LHCN-M2 (cell line): ENCODE data around the gene LMAN1. TPM values are rescaled to one million over a fixed set of nuclear protein-coding genes. Genes with fewer than 3 reads are reported as not detected.
A peak's percentile ranks its signal among the peaks of the same experiment; 100 is the strongest.

Source experiments
- DNase-seq: peaks from one replicate; pipeline ENCODE4 v3.0.0-alpha.2; 2012; ENCODE audit warnings: low read depth
- polyA plus RNA-seq: library from polyadenylated mRNA; unstranded; fragments of >200 nt; gene quantifications from one replicate; pipeline ENCODE4 v1.2.1, GENCODE V29; 2012; ENCODE audit warnings: missing spikeins
- total RNA-seq: library from RNA; depleted of rRNA; stranded (reverse); fragments of >200 nt; gene quantifications from 2 replicates; pipeline ENCODE4 v1.2.3, GENCODE V29; 2014; rRNA removed

Gene LMAN1, protein sequence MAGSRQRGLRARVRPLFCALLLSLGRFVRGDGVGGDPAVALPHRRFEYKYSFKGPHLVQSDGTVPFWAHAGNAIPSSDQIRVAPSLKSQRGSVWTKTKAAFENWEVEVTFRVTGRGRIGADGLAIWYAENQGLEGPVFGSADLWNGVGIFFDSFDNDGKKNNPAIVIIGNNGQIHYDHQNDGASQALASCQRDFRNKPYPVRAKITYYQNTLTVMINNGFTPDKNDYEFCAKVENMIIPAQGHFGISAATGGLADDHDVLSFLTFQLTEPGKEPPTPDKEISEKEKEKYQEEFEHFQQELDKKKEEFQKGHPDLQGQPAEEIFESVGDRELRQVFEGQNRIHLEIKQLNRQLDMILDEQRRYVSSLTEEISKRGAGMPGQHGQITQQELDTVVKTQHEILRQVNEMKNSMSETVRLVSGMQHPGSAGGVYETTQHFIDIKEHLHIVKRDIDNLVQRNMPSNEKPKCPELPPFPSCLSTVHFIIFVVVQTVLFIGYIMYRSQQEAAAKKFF
- total RNA-seq: 133 and 138 TPM in 2 replicates
- polyA plus RNA-seq: 25.8 TPM

DNA sequence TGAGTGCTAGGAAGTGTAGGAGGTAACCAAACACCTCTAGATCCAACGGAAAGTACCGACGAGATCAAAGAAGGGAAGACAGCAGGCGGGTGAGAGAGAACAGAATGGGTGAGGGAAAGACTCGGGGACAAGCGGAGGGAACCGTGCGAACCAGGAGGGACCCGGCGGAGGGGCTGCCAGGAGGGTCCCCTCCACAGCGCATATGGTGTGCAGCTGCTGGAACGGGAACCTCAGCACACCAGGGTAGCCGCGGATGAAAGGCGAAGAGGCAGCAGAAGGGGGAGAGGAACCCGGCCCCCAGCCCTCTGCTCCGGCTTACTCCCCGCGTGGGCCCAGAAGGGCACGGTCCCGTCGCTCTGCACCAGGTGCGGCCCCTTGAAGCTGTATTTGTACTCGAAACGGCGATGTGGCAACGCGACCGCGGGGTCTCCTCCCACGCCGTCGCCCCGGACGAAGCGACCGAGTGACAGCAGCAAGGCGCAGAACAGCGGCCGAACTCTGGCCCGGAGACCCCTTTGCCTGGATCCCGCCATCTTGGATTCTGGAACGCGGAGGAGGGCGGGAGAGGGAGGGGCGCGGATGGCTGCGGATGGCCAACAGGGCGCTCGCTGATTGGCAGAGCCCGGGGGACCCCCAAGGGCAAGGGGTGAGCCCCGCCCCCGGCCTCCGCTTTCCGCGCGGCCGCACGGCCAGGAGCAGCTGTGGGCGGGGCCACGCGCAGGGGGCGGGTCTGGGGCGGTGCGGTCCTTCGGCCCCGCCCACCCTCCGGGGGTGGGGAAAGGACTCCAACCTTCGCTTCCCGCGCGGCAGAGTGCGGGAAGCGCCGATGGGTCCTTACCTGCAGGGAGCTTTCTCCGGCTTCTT lies at the start of gene LMAN1:
LMAN1 (minus strand) TSS at position 554 of the 864 bp plus-strand sequence; CDS start at position 533, 21 bp downstream.
- peak; percentile 91 for DNase-seq

DNA sequence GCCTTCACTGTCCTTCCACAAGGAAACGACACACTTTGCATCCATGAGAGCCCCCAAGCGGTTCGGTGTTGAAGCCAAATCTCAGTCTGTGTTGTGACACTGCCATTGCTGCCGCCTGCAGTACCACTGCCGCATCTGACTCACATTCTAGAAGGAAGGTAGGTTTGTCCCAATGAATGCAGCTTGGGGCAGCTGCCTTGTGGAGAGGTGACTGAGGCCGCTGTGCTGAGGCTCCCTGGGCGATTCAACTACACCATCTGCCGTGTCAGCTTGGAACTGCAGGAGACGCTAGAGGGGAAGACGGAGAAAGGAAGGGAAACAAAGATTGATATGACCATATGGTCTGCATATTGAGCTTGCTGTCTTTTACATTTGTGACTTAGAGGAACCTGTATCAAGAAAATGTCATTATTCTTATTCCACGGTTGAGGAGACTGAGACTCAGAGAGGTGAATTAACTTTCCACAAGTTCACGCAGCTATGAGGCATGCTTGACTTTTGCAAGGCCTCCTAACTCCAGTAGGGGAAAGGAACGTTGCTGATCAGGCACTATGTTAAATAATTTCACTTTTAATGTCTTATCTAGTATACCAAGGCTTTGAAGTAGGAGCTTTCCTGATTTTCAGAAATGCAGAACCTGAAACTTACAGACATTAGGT lies 43.5 kb upstream of the LMAN1 start:
- peak; percentile 72 for DNase-seq

DNA sequence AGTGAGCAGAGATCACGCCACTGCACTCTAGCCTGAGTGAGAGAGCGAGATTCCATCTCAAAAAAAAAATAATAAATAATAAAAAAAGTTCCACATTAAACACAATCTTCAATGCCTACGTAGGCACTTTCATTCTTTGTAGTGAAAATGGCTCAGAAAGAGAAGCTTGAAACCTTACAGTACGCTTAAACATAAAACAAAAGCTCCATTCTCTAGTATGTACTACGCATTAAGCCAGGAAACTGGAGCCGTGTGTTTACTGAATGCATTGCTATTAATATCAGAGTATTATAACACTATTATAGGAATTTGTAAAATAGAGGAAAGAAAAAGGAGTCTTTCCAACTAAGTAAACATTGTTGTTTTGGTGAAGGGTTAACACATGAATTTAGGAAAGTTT lies 41.3 kb upstream of the LMAN1 start:
- no peak for DNase-seq

DNA sequence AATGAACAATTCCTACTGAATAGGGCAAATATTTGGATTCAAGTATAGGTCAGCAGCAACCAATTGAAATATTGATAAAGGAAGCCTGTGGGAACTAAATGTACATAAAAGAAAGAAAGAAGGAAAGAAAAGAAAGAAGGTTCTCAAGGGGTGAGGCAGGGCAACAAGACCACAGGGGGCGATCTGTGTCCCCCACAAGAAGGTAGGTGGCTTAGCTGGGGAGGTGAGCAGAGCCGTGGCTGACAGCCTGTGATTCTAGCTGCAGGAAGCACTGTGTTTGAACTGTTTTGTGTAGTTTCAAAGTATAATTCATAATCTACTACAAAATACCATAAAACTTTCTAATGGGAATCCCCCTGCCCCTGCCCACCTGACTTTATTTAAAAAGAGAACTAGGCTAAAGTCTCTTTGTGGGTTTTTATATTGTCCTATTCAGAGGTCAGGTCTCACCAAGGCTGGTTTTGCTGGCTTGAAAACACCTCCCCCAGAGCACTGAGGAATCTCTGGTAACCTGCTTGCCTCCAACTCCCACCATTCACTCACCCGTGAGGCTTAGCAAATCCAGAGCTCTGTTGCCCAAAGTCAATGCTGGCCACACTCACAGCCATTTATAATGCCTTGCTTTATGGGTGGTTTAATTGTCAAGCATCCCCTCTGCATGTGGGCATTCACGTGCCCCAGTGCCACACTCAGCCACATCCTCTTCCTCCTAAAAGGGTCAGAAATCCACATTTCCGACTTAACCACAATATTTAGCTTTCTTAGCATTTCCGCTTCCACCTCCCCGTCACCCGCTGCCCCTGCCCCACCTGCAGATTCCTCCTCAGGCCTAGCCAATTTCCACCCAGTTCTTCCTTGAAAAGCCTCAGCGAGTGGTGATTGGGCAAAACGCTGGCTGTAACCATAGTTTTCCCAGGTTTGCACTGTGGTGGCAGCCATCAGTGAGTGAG lies 36.4 kb upstream of the LMAN1 start:
- DNase-seq: no peak

DNA sequence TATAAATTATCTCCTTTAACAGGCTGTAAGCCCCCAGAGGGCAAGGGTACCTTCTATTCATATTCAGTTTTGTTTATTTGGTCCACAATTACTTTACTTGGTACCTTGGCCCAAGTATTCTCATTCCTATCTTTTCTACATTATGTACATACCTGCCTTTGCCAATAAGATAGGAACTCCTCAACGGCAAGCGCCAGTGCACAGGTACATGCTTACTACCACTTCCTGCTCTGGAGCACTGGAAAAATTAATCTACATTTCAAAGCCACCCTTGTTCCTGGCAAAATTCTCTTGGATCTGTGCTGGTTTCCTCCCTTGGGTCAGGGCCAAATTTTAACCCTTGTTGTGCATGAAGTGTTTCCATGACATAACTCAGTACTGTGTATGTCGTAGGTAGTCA lies 34.3 kb upstream of the LMAN1 start:
- no peak for DNase-seq

DNA sequence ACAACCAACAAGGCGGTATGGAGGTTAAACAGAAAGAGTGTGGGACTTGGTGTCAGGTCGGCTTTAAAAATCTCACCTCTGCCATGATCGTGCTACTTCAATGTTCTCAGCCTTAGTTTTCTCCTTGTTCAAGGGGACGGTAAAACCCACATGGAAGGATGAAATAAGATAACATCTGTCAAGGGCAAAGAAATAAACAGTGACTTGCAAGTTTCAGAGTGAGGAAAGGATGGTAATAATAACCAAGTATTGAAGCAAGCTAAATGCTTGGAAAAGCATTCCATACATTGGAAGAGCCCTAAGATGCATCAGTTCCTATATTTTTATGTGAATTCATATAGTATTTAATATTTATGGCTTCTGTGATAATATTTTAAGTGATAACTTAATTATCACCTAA lies 29.8 kb upstream of the LMAN1 start:
- no peak for DNase-seq

DNA sequence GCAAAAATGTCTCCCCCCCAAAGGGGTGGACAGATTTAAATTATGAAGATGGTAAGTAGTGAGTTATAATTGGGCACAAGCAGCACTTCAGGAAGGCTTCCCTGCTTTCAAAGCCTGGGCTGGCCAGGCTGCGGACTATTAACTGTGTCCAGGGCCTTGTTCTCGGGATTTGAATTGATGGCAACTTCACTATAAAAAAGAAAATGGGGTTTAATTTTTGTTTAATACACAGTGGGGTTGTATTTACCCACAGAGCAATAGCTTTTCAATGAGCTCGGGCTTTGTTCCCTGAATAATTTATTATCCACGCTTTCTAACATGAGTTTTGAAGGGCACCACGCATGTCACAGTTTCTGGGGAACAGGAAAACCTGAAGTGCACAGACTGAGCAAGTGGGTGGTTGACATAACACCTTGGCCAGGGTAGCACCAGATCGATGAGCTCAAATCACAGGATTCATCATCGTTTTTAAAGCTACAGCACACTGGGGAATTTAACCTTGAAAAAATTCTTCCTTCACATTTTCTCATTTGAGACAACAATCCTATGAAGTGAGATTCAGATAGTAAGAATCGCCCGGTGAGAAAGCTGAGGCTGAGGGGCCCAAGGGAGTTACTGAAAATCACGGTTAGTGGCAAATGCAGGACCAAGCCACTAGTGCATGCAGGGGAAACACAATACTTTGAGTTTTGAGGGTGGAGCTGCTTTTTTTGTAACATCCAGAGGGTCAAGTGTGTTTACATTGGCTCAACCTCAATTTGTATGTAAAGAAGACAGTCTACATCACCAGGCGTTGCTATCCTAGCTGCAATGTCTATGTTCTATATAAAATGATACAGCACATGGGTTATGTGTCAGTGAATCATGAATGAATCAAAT lies 28.9 kb upstream of the LMAN1 start:
- no peak for DNase-seq

DNA sequence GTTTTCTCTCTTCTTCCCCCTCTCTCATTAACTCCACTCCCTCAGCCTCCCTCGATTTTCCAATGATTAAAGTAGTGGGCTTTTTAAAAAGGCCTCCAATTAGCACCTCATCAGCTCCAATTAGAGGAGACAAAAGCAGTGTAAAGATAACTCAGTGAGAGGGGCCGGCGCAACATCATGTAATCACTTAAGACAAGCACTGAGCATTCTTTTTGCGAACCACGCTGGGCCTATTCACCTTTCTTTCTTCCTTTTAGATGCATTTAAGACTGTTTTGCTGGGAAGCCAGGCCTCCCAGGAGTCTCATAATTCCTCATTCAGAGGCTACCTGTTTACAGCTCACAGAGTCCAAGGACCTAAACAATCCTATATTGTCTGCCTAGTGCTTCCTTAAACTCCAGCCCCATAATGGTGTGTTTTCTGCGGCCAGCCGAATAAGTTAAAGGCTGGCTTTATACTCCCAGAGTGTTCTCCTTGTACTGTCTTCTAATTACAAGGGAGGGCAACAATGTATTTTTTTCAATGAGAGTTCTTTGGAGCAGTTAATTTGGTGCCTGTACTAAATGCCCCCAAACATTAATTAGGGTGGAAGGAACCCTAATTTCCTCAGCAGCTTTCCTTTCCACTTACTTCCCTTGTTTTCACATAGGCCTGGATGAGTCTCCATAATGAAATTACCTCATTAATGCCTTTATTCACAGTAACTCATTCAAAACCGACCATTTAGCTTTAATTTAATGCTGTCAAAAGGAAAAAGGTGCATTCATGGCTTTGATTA lies 28.0 kb upstream of the LMAN1 start:
- no peak for DNase-seq

DNA sequence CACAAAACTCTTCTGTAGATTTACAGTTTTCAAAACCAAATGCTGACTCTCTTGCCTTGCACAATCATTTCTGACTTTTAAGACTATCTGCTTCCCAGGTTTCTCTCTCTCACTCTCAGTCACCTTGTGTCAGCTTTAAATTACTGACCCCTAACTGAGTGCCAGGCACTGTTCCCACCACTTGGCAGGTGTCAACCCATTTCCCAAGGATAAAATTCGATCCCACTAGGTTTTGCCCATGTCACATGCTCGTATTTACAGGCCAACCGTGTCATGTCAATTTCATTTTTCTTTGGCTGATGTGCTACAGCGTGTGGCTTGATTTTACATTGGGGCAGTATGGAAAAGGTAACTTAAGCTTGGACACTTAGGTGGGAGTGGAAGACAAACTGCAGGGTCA lies 26.1 kb upstream of the LMAN1 start:
- no peak for DNase-seq

DNA sequence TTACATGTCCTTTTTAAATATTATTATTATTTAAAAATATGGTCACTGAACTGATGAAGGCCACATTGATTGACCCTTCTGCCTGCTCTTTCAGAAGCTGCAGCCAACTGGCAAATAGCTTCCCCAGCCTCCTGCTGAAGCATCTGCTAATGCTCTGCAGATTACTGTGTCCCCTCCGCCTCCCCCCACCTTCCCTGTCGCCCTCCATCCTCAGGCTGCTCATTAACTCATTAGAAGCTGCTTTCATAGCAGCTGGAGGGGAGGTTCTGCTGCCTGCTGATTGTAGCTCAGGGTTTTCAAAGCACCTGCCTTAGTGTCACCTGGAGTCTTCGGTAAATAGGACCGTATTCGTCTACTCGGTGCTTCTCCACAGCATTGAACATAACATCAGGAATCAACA lies 24.8 kb upstream of the LMAN1 start:
- DNase-seq: no peak

DNA sequence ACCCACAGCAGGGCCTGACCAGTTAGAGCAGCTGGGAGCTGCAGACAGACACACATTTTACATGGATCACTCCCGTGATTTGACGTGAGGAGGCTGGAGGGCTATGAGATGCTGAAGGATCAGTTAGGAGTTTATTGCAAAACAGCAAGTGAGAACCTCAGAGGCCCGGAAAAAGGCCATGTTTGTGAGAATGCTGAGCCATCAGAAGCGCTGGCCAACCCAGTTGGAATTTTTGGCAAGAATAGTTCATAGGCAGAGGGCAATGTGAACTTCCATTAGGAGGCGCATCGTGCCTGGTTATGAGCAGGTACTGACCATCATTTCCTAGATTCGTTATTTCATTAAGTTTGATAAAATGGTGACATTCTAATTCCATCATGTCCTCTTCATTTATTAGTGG lies 23.3 kb upstream of the LMAN1 start:
- DNase-seq: no peak

DNA sequence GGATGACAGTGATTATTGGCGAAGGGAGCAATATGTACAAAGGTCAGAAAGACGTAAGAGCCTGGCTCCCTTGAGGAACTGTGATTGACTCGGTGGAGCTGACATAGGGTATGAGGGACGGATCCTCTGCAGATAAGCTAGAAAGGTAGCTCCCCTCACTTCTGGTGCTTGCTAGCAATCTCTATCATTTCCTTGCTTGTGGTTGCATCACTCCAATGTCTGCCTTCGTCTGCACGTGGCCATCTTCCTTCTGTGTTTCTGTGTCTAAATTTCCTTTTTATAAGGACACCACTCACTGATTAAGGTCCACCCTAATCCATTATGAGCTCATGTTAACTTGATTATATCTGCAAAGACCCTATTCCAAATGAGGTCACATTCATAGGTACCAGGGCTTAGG lies 22.9 kb upstream of the LMAN1 start:
- no peak for DNase-seq

DNA sequence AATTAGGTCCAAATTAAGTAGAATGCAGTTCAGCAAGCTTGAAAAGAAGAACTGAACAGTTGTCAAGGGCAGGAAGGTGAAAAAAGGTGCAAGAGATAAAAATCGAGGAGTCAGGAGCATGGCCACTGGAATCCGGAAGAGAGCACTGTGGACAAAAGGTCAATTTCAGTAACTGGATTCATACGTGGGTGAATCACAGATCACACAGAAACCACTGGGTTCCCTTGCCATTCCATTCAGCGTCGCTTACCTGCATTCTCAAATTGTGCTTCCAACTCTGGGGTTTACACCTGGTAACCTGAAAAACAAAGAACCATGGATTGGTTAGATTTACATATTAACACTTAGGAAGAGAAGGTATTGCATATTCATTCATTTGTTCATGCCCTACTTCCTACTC lies 21.6 kb upstream of the LMAN1 start:
- no peak for DNase-seq

DNA sequence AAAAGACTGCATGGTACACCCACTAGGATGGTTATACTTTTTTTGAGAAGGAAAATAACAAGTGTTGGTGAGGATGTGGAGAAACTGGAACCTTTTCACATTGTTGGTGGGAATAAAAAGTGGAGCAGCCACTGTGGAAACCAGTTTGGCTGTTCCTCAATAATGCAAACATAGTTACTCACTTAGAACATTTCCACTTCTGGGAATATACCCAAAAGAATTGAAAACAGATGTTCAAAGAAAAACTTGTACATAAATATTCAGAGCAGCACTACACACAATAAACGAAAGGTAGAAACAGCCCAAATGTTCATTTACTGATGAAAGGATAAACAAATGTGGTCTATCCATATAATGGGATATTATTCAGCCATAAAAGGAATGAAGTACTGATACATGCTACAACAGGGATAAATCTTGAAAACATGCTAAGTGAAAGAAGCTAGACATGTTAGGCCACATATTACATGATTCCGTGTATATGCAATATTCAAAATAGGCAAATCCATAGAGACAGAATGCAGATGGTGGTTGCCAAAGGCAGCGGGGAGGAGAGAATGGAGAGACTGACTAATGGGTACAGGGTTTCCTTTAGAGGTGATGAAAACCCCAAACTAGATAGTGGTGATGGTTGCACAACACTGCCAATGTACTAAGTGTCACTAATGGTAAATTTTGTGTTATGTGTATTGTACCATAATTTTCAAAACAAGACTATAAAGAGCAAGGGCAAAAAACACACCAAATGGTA lies 20.9 kb upstream of the LMAN1 start:
- no peak for DNase-seq

DNA sequence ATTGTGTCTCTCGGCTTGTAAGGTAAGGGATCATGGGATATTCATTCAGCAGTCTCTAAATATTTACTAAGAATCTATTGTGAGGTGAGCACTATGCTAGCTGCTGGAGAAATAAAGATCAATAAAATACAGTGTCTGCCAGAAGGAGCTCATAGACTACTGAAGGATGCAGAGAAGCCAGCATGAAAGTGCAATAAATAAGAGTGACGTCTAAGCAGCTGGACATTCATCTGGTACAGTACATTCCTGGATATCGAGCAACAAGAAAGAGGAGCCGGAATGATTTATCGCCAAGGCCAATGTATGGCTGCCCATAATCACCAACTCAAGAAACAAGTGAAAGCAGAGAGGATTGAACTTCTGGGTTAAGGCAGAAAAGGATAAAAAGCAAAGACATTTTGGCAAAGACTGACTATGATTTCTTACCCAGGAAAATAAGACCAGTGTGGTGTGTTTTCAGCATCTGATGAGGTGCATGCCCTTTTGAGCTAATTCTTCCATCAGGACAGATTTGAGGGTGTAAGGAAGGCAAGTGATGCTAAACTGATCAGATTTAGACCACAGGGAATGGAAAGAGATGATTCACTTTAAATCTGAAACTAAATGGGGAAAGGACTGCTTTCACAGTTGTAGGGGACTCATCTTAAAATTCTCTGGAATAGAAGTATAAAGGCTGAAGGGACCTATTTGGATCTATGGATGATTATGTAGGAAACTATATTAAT lies 18.7 kb upstream of the LMAN1 start:
- no peak for DNase-seq

DNA sequence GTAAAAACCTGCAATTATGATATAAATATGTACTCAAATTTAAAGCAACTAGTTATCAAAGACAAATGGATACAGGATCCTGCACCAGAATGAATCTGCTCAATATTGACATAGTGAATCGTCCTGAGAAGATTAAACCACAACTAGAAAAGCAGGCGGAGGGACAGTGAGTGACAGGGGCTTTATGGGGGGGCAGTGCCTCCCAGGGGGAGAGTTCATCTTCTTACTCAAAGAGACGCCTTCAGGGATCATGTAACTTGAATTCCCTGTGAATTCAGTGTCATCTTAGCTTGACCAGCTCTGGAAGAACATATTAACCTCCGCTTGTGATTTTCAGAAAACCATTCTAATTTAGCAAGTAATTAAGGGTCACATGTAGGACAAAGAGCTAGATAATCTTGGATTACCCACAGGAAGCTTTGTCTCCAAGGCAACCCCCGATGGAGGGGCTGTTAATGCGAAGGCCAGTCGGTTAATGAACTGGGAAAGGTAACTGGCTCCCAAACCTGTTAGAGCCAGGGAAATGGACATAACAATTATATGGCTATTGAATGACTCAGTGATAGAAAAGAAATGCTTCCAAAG lies 17.4 kb upstream of the LMAN1 start:
- DNase-seq: no peak

DNA sequence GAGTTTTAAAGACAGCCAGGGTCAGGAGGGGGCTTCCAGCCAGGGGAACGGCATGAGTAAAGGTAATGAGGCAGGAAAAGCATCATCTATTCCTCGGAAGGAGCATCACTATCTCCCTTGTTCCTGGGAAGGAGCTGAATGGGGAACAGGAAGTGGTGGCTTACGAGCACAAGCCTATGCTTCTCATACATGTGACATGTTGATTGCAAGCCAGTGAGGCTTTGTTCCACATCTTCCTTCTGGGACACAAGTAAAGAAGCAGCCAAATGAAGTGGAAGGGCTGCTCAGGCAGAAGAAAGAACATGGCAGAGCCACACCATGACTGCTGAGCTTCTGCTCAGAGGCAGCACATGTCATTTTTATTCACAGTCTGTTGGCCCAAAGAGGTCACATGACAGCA lies 15.1 kb upstream of the LMAN1 start:
- no peak for DNase-seq
